Fibroblast of pulmonary artery (primary cell): ENCODE measurements around the gene CKM.

ENCODE experiments used
- DNase-seq: peaks from one replicate; pipeline ENCODE4 v3.0.0-alpha.2; 2010; ENCODE audit warnings: low read depth
- H3K4me3 ChIP-seq: replicated peaks from 2 replicates; pipeline ENCODE4 v1.5.1; 2011; ENCODE audit warnings: low read depth, mild to moderate bottlenecking, control low read depth, low read length, moderate library complexity
- TF ChIP-seq, protein P1 (sequence below): IDR thresholded peaks from 2 replicates; pipeline ENCODE4 v1.5.1; 2011; ENCODE audit warnings: mild to moderate bottlenecking, control low read depth, low read length, inconsistent platforms; ENCODE audit errors: missing control alignments

Gene CKM

DNA sequence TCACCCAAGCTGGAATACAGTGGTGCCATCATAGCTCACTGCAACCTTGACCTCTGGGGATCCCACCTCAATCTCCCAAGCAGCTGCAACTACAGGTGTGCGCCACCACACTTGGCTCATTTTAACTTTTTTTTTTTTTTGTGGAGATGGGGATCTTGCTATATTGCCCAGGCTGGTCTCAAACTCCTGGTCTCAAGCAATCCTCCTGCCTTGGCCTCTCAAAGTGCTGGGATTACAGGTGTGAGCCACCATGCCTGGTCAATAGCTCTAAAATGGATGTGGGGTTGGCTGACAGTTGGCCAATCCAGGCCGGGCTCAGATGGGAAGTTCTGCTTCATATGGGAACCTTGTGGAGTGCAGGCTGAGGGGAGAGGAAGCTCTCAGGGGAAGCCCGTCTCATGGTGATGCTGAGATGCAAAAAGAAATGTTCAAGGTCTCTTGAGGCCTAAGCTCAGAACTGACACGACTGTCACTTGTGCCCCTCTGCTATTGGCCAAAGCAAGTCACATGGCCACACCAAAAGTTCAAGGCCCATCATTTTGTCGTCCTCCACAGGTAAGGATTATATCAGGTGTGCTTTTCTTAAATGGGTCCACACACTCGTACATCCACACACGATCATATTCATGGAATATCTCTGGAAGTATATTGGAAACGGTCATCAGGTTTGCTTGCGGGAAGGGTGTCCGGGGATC is 11.1 kb upstream of the CKM start:
- TF ChIP-seq, protein P1, sequence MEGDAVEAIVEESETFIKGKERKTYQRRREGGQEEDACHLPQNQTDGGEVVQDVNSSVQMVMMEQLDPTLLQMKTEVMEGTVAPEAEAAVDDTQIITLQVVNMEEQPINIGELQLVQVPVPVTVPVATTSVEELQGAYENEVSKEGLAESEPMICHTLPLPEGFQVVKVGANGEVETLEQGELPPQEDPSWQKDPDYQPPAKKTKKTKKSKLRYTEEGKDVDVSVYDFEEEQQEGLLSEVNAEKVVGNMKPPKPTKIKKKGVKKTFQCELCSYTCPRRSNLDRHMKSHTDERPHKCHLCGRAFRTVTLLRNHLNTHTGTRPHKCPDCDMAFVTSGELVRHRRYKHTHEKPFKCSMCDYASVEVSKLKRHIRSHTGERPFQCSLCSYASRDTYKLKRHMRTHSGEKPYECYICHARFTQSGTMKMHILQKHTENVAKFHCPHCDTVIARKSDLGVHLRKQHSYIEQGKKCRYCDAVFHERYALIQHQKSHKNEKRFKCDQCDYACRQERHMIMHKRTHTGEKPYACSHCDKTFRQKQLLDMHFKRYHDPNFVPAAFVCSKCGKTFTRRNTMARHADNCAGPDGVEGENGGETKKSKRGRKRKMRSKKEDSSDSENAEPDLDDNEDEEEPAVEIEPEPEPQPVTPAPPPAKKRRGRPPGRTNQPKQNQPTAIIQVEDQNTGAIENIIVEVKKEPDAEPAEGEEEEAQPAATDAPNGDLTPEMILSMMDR: no peak
- H3K4me3 ChIP-seq: no peak overlapping the region
- no peak for DNase-seq

- no peak for DNase-seq
- TF ChIP-seq, protein P1: no peak
- H3K4me3 ChIP-seq: no peak overlapping the region
Observed at GRCh38 chr19:45331411-45331810, 8.7 kb upstream of the CKM start.

DNA sequence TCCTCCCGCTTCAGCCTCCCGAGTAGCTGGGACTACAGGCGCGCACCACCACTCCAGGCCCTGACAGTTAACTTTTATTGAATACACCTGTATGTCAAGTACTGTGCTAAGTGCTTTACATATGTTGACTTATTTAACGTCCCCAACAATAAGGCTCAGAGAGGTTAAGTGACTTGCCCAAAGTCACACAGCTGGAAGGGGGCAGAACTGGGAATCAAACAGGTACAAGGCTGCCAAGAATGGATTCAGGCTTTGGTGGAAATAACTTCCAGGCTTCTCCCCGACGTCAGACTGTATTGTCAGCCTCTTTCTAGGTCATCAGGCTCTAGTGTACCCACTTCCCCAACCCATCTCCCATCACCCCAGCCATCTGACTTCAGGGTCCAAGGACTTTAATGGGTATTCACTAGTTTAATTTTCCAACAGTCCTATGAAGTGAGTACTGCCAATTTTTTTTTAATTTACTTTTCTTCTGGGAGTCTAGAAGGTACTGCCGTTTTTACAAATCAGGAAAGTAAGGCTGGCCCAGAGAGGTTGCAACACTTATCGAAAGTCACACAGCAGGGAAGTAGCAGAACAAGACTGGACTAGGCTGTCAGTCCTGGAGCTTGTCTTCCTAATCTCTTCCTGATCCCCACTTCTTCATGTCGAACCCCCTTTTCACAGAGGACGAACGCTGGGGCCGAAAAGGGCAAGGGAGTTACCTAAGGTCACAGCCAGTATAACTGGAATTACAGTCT is 4.9 kb upstream of the CKM start:
- H3K4me3 ChIP-seq: no peak overlapping the region
- TF ChIP-seq, protein P1: no peak
- no peak for DNase-seq

GRCh38 chr19:45324349-45324907 is 1.8 kb upstream of the CKM start:
- H3K4me3 ChIP-seq: no peak overlapping the region
- DNase-seq: no peak
- TF ChIP-seq, protein P1: no peak

DNA sequence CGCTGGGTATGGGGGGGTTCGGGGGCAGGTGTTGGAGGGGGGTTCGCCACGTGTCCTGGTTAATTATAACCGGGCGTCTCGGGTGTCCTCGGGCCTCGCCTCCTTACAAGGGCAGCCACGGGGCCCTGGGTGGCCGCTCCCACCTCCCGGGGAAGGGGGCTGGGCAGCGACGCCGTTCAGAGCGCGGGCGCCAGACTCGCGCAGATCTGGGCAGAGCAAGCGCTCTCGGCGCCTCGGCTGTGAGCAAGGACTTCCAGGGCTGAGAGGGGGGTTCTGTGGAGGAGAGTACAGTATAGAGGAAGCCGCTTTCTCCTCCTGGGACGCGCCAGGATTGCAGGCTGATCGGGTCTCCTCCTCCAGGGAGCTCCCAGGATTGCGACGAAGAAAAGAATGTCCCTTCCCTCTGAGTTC is 1.0 kb upstream of the CKM start:
- no peak overlapping the region for H3K4me3 ChIP-seq
- DNase-seq: no peak
- TF ChIP-seq, protein P1: no peak

- H3K4me3 ChIP-seq: no peak overlapping the region
- no peak for DNase-seq
- TF ChIP-seq, protein P1: no peak
Observed at GRCh38 chr19:45322311-45322710, 364 bp downstream of the CKM start.
